LHCN-M2 (cell line): ENCODE results near the gene SLC15A5. TPM values are rescaled to one million over a fixed set of nuclear protein-coding genes. Genes with fewer than 3 reads are reported as not detected.

Experiments
- DNase-seq: peaks from one replicate; pipeline ENCODE4 v3.0.0-alpha.2; 2012; ENCODE audit warnings: low read depth
- polyA plus RNA-seq: library from polyadenylated mRNA; unstranded; fragments of >200 nt; gene quantifications from one replicate; pipeline ENCODE4 v1.2.1, GENCODE V29; 2012; ENCODE audit warnings: missing spikeins
- total RNA-seq: library from RNA; depleted of rRNA; stranded (reverse); fragments of >200 nt; gene quantifications from 2 replicates; pipeline ENCODE4 v1.2.3, GENCODE V29; 2014; rRNA removed

The SLC15A5 gene, protein sequence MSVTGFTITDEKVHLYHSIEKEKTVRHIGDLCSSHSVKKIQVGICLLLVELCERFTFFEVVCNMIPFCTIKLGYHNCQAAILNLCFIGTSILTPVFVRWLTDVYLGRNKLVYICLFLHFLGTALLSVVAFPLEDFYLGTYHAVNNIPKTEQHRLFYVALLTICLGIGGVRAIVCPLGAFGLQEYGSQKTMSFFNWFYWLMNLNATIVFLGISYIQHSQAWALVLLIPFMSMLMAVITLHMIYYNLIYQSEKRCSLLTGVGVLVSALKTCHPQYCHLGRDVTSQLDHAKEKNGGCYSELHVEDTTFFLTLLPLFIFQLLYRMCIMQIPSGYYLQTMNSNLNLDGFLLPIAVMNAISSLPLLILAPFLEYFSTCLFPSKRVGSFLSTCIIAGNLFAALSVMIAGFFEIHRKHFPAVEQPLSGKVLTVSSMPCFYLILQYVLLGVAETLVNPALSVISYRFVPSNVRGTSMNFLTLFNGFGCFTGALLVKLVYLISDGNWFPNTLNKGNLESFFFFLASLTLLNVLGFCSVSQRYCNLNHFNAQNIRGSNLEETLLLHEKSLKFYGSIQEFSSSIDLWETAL
- total RNA-seq: not detected in 2 replicates
- not detected for polyA plus RNA-seq

DNA sequence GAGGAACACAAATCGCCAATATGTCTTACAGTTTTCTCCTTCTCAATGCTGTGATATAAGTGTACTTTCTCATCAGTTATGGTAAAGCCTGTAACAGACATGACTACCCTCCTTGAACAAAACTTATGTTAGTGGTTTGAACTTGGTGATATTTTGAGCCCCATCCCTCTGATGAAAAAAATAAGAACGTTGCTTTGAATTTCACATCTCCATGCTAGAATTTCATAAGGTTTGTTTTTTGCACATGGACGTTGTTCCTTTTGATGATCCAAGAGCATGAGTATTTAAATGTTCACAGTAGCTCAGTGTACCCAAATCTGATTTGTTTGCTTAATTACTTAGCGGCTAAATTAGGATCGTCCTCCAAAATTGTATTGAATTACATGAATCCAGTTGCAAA, at the start of gene SLC15A5:
TSS of gene SLC15A5 (minus strand) at position 101 of the 400 bp plus-strand sequence. CDS start at position 101, 0 bp downstream.
- DNase-seq: no peak

DNA sequence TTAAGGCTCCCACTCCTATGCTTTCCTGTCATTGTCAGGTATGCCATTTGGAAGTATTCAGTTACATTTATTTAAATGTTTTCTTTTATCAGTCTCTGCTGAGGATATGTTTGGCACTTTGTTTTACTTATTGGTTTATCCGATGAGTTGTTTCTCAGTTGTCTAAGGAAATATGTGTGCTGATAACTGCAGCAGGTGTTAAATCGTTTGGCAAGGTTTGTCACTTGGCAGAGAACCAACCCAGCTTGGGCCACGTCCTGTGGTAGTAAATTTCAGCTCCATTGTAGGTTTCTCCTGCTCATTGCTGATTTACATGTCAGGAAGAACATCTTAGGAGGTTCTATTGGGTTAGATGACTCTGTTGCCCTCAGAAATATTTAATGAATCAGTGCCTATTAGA, 47.9 kb upstream of the SLC15A5 start:
- DNase-seq: peak; percentile 38

DNA sequence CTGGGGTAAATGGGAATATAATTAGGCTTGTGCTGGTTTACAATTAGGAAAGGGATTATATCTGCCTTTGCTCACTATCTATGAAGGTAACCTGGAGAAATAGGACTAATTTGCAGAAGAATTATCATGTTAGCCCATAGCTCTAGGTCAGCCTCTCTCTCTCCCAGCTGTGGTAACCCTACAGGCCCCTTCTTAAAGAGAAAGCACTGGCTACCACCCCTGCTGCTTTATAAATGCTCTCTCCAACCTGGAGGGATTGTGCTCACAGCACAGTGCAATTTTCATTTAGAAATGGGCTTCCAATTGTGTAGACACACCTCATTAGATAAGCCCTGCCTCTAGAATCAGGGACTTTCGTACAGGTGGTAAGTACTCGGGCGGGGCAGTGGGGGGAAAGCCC, 47.3 kb upstream of the SLC15A5 start:
- no peak for DNase-seq

DNA sequence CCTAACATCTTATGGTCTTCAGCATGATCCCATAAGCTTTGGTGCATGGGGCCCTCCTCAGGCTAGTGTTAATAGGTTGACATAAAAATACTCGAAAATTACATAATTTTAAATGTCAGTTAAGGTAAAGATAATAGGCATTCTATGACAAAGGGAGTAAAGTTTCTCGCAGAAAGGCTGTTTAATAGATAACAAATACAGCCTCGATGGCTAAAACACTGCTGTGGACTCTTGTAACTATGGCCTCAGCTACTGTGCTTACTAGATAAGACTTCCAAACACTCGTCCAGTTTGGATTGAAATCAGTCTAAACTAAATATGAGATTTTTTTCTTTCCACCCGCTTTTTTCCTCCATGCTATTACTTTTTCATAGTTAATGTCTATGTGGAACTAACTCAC, 46.8 kb upstream of the SLC15A5 start:
- DNase-seq: no peak

DNA sequence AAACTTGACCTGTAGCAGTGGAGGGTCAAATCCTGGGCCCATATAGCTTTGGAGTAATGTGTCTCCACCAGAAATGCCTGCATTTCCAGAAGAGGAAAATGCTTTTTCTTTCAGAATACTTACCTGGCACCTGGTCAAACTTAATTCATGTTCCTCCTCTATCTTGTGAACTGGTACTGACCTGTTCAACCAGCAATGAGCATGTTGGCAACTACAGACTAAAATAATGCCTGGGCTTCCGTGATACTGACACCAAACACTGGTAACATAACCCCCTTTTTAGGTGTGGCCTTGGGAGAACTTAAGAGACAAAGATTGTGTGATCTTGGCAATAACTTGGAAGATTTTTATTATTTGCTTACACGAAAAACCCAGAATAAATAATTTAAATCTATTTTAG, 46.2 kb upstream of the SLC15A5 start:
- no peak for DNase-seq

DNA sequence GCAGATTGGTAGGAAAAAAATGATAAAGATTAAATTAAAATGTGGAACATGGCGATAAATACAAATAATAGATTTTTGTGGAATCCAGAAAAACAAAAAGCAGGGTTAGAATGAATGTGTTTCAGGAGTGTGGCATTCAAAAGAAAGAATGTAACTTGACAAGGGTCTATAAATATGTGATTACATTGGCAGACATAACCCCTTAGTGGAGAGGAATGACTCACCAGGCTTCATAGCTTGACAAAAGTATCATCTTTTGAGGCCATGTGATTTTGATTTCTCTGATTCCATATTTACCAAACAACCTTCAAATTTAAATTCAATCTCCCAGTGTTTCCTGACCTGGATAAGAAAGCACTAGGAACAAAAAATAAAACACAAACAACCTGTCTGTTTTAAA, 45.5 kb upstream of the SLC15A5 start:
- peak; percentile 54 for DNase-seq

DNA sequence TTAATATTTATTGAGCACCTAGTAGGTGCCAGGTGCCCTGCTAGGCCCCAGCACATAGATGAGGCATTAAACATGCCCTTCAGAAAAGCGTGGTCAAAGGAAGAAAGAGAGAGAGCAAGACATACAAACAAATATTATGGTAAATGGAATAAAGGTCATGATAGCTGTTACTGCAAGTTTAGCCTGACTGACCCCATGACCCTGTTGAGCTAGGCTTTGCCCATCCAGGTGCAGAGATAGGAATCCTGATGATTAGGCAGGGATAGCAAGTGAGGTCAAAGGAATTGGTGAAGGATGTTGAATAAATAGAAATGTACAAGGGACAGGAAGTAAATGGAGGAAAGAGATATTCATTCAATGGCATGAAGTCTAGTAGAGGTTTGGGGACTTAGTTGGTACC, 33.4 kb upstream of the SLC15A5 start:
- DNase-seq: no peak

DNA sequence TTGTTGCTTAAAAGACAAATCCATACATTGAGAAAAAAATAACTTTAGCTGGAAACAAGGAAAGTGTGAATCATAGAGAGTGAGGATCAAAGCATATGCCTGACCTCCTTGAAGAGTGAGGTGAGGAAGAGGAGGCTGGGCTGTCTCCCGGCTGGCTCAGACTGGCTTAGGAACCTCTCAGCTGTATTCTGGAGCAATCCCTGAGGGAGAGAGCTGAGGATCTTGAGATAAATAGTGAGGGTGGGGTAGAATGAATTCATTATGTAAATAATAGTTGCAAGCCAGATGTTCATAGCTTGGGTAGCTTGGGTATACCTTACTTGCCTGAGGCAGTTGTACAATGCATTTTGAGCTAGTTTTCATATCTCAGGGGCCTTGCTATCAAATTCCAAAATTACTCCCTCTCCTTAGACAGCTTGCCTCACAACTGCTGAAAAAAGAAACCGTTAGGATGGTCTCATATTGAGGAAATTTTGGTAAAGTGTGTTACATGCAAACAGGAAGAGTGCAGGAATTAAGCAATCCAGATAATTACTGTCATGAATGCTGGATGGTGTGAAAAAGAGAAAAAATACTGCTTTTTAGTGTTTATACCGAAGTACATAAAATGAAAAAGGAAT, 30.5 kb upstream of the SLC15A5 start:
- DNase-seq: no peak

DNA sequence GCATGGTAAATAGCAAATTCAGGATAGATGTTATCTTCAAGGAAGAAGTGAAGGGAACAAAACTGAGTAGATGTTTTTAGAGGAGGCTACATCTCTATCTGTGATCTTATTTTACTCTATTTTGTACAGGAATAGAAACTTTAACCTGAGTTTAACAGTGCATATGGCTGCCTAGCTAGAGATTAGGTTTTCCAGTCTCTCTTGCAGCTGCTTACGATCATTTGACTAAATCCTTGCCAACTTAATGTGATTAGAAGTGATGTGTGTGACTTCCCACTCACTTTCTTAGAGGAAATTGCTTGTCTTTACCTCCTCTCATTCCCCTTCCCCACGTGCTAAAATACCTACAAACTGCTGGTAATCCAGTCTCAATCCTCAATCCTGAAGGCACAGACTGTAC, 26.5 kb upstream of the SLC15A5 start:
- no peak for DNase-seq

DNA sequence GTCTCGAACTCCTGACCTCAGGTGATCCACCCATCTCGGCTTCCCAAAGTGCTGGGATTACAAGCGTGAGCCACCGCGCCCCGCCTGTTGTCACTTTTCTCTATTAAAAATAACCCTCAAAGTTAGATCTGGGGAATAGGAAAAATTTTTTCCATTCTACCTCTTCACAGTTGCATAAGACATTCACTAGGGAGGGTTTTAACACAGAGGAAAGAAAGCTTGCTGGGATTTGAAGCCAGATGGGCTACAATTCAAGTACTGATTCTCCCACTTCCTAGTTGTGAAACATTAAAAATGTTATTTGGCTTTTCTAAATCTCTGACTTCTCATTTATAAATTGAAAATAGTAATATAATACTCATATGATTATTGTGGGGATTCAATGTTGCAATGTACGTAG, 23.3 kb upstream of the SLC15A5 start:
- no peak for DNase-seq

DNA sequence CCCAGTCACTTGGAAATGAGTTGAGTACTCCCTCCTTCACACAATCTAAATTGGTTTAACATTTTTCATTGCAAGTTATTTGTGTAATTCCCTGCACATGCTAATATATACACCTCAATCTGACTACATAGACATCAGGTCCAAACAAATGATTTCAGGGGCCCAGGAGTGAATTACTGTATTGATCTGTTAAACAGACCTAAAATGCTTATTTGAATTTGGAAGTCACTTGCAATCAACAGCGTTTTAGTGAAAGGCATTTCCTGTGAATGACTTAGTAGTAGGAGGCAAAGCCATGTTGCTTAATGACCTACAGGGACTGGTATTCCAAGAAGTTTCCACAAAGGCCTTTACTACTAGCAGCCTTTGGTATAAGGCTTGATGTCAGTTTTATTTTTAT, 22.6 kb upstream of the SLC15A5 start:
- no peak for DNase-seq

DNA sequence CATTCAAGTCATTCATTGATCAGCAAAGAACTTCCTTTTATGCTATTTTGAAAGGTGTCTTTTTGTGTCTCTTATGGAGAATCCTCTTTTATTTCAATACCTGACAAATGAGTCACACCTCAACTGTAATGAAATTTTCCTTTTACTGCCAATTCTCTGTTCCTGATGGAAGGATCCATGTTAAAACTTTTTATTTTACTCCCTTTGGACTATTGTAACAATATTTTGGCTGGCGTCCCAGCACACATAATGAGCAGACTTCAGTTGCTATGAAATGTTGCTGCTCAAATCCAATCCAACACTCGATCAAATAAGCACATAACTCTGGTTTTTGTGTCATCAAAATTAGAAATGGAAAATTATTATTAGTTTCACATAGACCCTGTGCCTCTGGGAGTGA, 21.9 kb upstream of the SLC15A5 start:
- DNase-seq: peak; percentile 5

DNA sequence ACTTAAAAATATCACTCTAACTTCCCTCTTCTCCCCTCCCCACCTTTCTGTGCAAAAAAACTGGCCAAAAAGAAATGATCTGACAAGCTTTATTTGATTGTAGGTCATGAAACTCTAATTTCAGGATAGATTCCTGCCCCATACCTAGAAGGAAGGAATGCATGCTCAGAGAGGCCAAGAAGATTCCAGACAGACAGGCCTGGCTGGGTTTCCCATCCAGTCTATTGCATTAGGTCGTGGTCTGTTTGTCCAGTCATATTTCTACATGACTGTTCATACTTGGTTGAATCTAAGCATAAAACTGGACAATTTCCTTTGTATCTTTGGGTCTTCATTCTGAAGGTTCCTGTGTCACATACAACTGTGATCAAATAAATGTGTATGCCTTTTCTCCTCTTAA, 20.0 kb upstream of the SLC15A5 start:
- no peak for DNase-seq

DNA sequence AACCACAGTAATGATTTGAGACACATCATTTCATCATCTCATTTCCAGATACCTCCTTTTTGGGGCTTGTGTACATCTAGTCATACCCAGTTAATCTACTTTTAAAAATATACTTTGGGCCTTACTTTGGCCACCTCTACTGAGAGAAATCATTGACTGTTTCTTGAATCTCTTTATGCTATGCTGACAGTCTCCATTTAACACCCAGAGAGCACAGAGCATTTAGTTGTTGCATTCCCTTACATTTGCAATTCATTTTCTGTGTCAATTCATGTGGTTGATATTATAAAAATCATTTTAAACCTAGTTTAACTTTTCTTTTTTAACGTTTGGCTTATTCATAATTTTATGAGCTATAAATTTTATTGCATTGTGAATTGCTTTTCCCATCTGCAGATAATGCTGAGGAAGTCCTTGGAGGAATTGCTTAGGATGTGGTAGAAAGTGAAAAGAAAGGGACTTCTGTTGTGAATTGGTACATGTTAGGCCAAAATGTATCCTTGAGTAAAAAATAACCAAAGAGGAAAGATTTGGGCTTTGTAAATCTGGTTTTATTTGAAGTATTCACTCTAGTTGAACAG, 17.0 kb upstream of the SLC15A5 start:
- no peak for DNase-seq

DNA sequence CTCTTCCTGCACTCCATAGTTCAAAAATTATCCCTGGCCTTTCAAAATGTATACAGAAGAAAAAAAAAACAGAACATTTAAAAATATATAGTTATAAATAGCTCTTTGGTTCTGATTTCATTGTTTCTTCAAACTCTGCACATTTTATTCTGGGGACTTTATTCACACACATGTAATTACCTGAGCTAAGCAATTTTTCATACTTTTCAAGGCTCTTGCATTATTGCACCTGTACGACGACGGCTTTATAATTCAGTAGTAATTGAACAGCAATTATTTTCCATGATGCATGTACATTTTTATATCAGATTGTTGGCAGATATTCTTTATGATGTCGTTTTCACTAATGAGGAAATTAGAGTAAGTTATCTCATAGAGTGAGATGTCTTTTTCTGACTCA, 13.5 kb upstream of the SLC15A5 start:
- no peak for DNase-seq

DNA sequence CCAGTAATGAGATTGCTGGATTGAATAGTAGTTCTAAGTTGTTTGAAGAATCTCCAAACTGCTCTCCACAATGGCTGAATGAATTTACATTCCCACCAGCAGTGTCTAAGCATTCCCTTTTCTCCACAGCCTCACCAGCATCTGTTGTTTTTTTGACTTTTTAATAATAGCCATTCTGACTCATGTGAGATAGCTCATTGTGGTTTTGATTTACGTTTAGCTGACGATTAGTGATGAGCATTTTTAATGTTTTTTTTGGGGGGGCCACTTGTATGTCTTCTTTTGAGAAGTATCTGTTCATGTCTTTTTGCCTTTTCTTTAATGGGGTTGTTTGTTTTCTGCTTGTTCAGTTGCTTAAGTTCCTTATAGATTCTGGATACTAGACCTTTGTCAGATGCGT, 8.1 kb upstream of the SLC15A5 start:
- peak; percentile 47 for DNase-seq

DNA sequence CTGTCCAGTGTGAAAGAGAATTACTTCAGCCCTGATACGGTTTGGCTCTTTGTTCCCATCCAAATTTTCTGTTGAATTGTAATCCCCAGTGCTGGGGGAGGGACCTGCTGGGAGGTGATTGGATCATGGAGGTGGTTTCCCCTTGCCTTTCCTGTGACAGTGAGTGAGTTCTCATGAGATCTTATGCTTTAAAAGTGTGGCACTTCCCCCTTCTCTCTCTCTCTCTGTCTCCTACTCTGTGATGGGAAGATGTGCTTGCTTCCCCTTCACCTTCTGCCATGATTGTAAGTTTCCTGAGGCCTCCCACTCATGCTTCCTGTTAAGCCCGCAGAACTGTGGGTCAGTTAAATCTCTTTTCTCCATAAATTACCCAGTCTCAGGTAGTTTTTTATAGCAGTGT, 5.5 kb upstream of the SLC15A5 start:
- DNase-seq: no peak

DNA sequence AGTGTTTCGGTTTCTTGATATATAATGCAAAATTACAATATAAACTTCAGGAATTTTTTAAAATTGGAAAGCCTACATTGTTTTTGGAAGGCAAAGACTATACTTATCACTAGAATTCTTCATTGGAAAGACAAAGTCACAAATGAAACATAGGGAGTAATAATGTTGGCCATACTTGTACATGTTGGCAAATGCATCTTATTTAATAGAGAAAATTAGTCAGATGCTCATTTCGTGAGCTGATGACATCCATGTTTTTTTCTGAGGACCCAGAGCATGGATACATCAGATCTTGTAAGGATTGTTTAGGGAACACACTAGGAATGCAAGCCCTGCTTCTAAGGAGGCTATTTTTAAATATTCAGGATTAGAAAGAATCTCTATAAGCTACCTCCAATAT, 4.6 kb upstream of the SLC15A5 start:
- DNase-seq: no peak

DNA sequence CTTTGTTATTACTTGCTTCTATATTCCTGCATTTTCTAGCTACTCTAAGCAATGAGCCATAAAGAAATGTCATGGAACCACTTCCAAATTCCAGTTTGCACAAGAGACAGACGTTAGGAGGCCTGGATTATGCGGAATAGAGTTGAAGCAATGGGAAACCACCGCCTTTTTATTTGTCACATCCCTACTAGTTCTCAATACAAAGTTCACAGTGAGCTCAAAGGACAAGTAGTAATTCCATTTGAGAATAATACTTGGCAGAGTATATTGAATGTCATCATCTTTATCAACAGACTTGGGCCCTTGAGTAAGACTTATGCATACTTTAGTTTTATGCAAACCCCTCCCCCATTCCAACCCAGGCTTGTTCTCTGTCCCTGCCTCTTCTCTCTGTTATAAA, 3.7 kb upstream of the SLC15A5 start:
- no peak for DNase-seq

DNA sequence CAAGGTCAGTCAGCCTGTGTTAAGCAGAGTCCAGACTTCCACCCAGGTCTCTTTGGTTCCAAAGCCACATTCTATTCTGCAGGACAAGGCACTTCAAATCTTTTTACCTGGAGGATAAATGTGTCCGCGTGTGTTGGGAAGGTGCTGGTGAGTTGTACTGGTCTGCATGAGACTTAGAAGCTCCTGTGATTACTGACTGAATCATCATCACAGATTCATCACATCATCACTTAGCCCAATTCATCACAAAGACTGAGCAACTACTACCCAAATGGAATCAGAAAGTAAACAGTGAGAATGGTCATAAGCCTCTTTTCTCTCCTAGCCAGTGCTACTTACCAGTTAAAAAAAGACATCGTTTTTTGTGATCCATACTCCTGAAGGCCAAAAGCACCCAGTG, 5.3 kb downstream of the SLC15A5 start:
- DNase-seq: peak; percentile 20

DNA sequence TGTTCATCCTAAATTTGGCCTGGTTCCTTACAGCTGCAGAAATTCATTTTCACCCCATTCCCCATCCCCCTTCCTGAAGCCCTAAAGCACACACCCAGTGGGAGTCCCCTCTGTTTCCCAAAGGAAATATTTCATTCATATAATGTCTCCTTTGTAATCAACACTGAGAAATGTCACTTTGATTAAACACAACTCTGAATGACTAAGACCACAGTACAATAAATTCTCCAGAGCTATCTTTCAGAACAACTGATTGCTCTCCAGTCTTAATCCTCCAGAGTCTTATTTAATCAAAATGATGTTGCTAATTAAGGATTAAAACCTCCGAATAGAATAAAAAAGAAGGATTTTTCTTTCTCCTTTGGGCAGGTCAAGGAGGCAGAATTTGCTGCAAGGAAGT, 6.4 kb downstream of the SLC15A5 start:
- DNase-seq: no peak

DNA sequence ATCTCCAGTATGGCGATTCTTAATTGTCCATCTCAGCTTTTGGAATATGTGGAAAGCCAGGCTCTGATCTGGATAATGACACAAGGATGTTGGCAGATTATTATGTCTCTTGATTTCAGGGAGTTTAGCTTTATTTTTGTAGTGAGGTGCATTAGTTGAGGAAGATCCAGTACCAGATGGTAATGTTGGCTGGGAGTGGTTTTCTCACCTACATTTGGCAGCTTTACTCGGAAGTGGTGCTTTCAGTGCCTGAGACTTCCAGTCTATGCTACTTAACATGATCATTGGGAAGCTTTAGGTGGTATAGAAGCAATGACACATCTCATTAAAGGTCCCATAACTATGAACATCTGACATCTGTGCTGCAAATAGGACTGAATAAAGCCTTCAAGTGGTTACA, 7.5 kb downstream of the SLC15A5 start:
- DNase-seq: no peak

DNA sequence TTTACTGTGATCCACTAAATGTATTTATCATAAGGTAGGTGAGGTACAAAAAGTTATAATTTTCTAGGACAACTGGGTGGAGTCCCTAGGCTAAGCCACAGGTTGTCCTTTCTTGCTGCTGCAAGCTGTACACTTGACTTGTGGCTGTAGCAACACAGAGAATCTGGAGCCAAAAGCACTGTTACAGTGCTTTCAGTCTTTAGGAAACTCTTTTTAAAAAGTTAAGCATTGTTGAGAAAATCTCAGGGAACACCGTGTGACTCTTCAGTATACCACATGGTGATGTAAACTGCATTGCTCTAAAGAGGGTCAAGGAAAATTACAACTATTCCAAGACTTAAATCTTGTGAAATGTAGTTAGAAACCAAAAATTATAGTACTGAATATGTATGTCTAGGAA, 11.4 kb downstream of the SLC15A5 start:
- DNase-seq: no peak
